DND-41 (cell line): ENCODE results near the gene AUTS2.
A peak's percentile ranks its signal among the peaks of the same experiment; 100 is the strongest.

Experiments used
- ATAC-seq: fragments of 200-7000 bp; cut with Tn5 transposase; 3 replicates; pipeline ENCODE4 v1.9.1; 2021; ENCODE audit warnings: low read depth; ENCODE audit not compliant: insufficient read depth
- DNase-seq: peaks from one replicate; pipeline ENCODE4 v3.0.0-alpha.2; 2020
- H2AFZ ChIP-seq: 2 replicates; pipeline ENCODE4 v1.6.0; 2012; ENCODE audit warnings: low read depth, low read length
- H3K27ac ChIP-seq: 2 replicates; pipeline ENCODE4 v1.5.1; 2012; ENCODE audit warnings: low read length, inconsistent platforms
- H3K27me3 ChIP-seq: fragments of 200-600 bp; sonication (generic); 2 replicates; pipeline ENCODE4 v1.6.0; 2012; ENCODE audit warnings: low read length, mild to moderate bottlenecking, inconsistent platforms; ENCODE audit not compliant: insufficient read depth, poor library complexity
- H3K36me3 ChIP-seq: 2 replicates; pipeline ENCODE4 v1.5.1; 2012; ENCODE audit warnings: low read length, inconsistent platforms; ENCODE audit not compliant: insufficient read depth
- H3K4me1 ChIP-seq: 2 replicates; pipeline ENCODE4 v1.5.1; 2012; ENCODE audit warnings: mild to moderate bottlenecking, low read length; ENCODE audit not compliant: insufficient read depth
- H3K4me2 ChIP-seq: 2 replicates; pipeline ENCODE4 v1.6.0; 2012; ENCODE audit warnings: mild to moderate bottlenecking, moderate library complexity, low read length, inconsistent platforms; ENCODE audit not compliant: insufficient read depth
- H3K4me3 ChIP-seq, 2 experiments: fragments of 200-600 bp in 1 of 2; shearing (Covaris generic) in 1 of 2; 2 replicates each; pipeline ENCODE4 v1.5.1; 2012 to 2016; ENCODE audit warnings: inconsistent platforms in 2 of 2, low read length in 2 of 2, mild to moderate bottlenecking in 2 of 2, low read depth in 1 of 2, moderate library complexity in 1 of 2
- H3K79me2 ChIP-seq: 2 replicates; pipeline ENCODE4 v1.6.0; 2012; ENCODE audit warnings: low read length, inconsistent platforms; ENCODE audit not compliant: insufficient read depth
- H3K9ac ChIP-seq: 2 replicates; pipeline ENCODE4 v1.6.0; 2012; ENCODE audit warnings: low read depth, mild to moderate bottlenecking, inconsistent platforms, low read length, moderate library complexity
- H3K9me3 ChIP-seq: 2 replicates; pipeline ENCODE4 v1.5.1; 2012; ENCODE audit warnings: low read length, moderate library complexity, mild to moderate bottlenecking, inconsistent platforms; ENCODE audit not compliant: insufficient read depth, severe bottlenecking
- H4K20me1 ChIP-seq: 2 replicates; pipeline ENCODE4 v1.6.0; 2012; ENCODE audit warnings: low read length; ENCODE audit not compliant: insufficient read depth
- EZH2 ChIP-seq: IDR thresholded peaks from 3 replicates; pipeline ENCODE4 v1.6.1; 2012; ENCODE audit warnings: borderline replicate concordance, low read depth, mild to moderate bottlenecking, moderate library complexity, low read length, inconsistent platforms; ENCODE audit not compliant: severe bottlenecking
- TF ChIP-seq, protein P1 (sequence below): IDR thresholded peaks from 2 replicates; pipeline ENCODE4 v1.5.1; 2012; ENCODE audit warnings: borderline replicate concordance, low read length, moderate library complexity, mild to moderate bottlenecking; ENCODE audit not compliant: poor library complexity, severe bottlenecking; ENCODE audit errors: extremely low read depth

AUTS2 gene

DNA sequence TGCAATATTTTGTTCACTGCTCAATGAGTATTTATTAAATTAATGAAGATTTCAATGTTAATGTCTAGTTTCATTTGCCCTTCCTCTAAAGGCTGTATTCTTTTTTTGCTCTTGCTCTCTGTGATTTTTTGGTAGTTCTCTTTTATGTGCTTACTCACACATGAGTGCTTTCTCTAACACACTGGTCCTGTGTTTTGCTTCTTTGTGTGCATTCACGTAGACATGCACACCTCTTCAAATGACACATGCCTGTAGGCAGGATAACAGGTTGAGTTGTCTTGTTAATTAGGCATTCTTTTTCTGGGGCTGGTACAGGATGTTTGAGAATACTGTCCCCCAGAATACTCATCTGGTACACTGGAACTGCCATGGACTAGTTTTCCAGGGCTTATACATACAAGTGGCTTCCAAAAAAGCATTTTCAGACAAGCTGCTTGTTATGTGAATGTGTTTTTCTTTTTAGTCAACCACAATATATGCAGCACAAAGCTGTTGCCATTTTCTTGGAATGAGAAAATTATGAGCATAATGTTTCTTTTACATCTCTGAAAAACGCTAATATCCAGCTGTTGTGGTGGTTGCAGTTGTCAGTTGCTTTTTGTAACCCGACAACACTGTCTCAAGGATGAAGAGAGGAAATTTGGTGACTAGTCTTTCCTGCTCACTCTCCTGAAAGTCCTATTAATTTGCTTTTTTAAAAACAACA lies 416.4 kb downstream of the AUTS2 start:
- peaks cover 8% of the 10 kb centered on the region; the same call in 1 of the 2 replicates for H3K79me2 ChIP-seq
- peaks cover 24% of the 10 kb centered on the region for H3K4me1 ChIP-seq
- H3K27ac ChIP-seq = peak overlapping the region; percentile 72
- DNase-seq (no peak), ATAC-seq (peak; percentile 72)
- TF ChIP-seq EZH2 = no peak
- TF ChIP-seq, protein P1, sequence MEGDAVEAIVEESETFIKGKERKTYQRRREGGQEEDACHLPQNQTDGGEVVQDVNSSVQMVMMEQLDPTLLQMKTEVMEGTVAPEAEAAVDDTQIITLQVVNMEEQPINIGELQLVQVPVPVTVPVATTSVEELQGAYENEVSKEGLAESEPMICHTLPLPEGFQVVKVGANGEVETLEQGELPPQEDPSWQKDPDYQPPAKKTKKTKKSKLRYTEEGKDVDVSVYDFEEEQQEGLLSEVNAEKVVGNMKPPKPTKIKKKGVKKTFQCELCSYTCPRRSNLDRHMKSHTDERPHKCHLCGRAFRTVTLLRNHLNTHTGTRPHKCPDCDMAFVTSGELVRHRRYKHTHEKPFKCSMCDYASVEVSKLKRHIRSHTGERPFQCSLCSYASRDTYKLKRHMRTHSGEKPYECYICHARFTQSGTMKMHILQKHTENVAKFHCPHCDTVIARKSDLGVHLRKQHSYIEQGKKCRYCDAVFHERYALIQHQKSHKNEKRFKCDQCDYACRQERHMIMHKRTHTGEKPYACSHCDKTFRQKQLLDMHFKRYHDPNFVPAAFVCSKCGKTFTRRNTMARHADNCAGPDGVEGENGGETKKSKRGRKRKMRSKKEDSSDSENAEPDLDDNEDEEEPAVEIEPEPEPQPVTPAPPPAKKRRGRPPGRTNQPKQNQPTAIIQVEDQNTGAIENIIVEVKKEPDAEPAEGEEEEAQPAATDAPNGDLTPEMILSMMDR = no peak
- no peaks in the 10 kb centered on the region for H4K20me1 ChIP-seq
- H3K4me3 ChIP-seq = no peak overlapping the region
- peak overlapping the region; percentile 17; the same call in 1 of the 2 replicates for H3K4me2 ChIP-seq
- H3K9me3 ChIP-seq = no peaks in the 10 kb centered on the region
- H2AFZ ChIP-seq = no peak overlapping the region
- H3K36me3 ChIP-seq = no peaks in the 10 kb centered on the region
- H3K9ac ChIP-seq = peak overlapping the region; percentile 10; the same call in 1 of the 2 replicates
- no peaks in the 10 kb centered on the region for H3K27me3 ChIP-seq

DNA sequence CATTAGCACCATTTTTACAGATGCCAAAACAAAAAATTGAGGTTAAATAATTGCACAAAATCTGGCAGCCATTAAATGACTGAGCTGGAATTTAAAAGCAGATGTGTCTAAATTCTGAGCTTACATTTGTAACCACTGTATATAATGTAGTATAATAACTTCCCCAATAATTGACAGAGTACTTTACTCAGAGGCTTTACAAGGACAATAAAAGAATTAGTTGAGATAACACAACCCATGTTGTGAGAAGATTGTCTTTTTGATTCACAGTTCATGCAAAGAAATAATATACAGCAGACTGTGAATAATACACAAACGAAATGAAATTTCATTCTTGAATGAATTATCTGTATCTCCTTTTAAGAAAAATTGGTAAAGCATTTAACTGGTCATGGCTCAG lies 417.1 kb downstream of the AUTS2 start:
- Histone ChIP-seq H2AFZ (no peak overlapping the region), H3K4me2 (peak overlapping the region; percentile 17; the same call in 1 of the 2 replicates), H3K27me3 (no peaks in the 10 kb centered on the region), H3K9ac (peak overlapping the region; percentile 10; the same call in 1 of the 2 replicates), H3K4me3 (no peak overlapping the region), H3K4me1 (peaks cover 24% of the 10 kb centered on the region), H3K9me3 (no peaks in the 10 kb centered on the region), H4K20me1 (no peaks in the 10 kb centered on the region), H3K79me2 (peaks cover 6% of the 10 kb centered on the region; the same call in 1 of the 2 replicates), H3K36me3 (no peaks in the 10 kb centered on the region), H3K27ac (peak overlapping the region; percentile 72)
- DNase-seq = no peak
- TF ChIP-seq EZH2 = no peak
- TF ChIP-seq, protein P1 = no peak
- peak; percentile 20; the same call in 1 of the 3 replicates for ATAC-seq

DNA sequence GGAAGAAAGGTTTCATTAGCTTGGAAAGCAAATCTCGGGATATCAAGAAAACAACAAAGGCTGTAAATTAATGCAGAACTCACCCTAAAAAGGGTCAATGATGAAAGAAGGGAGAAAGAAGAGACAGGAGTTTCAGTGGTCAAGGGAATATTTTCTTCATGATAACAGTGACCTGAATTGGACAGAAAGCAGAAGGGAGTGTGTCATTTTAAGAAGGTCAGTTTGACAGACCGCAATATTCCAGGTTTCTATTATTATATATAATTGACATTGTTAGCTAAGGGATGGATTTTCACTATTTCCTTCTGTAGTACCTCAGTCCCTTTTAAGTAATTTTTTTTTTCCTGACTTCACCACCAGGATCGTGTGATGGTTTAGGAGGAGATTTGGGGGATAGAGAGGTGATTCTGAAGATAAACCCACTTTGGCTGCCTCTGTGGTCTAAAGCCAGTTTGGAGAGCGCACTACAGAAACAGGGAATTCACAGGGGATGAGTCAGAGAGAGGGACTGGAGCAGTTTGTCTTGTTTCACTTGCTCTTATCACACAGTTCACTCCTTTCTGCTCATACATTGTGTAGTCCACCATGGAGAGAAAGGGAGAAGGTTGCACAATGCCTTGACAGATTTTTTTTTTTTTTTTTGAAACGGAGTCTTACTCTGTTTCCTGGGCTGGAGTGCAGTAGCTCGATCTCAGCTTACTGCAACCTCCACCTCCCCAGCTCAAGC lies 417.9 kb downstream of the AUTS2 start:
- Histone ChIP-seq H3K9me3 (no peaks in the 10 kb centered on the region), H4K20me1 (no peaks in the 10 kb centered on the region), H3K9ac (no peak overlapping the region), H3K4me2 (no peak overlapping the region), H3K79me2 (peaks cover 5% of the 10 kb centered on the region; the same call in 1 of the 2 replicates), H3K27me3 (no peaks in the 10 kb centered on the region), H3K4me3 (no peak overlapping the region), H3K4me1 (peaks cover 24% of the 10 kb centered on the region), H3K36me3 (no peaks in the 10 kb centered on the region), H2AFZ (no peak overlapping the region), H3K27ac (no peak overlapping the region)
- DNase-seq (no peak), ATAC-seq (peak; percentile 31; the same call in 1 of the 3 replicates)
- TF ChIP-seq, protein P1 = no peak
- TF ChIP-seq EZH2 = no peak
